DND-41 (cell line): Measurements from ENCODE around the gene PCP2.

Experiments
- CTCF ChIP-seq: IDR thresholded peaks from 2 replicates; pipeline ENCODE4 v1.5.1; 2012; ENCODE audit warnings: borderline replicate concordance, low read length, moderate library complexity, mild to moderate bottlenecking; ENCODE audit not compliant: poor library complexity, severe bottlenecking; ENCODE audit errors: extremely low read depth
- EZH2 ChIP-seq: IDR thresholded peaks from 3 replicates; pipeline ENCODE4 v1.6.1; 2012; ENCODE audit warnings: borderline replicate concordance, low read depth, mild to moderate bottlenecking, moderate library complexity, low read length, inconsistent platforms; ENCODE audit not compliant: severe bottlenecking

- TF ChIP-seq CTCF (no peak), EZH2 (no peak)
Measured at GRCh38 chr19:7636317-7636690, 2.8 kb upstream of the PCP2 start.
